NCI-H2107 treated with DMSO at 0.1 percent for 48 hours (cell line): ENCODE results near the gene TCAIM.

Source experiments
- DNase-seq: peaks from one replicate; lab custom pipeline; 2025; ENCODE audit not compliant: unreplicated experiment; lab: John Stamatoyannopoulos, UW

Gene TCAIM

DNA sequence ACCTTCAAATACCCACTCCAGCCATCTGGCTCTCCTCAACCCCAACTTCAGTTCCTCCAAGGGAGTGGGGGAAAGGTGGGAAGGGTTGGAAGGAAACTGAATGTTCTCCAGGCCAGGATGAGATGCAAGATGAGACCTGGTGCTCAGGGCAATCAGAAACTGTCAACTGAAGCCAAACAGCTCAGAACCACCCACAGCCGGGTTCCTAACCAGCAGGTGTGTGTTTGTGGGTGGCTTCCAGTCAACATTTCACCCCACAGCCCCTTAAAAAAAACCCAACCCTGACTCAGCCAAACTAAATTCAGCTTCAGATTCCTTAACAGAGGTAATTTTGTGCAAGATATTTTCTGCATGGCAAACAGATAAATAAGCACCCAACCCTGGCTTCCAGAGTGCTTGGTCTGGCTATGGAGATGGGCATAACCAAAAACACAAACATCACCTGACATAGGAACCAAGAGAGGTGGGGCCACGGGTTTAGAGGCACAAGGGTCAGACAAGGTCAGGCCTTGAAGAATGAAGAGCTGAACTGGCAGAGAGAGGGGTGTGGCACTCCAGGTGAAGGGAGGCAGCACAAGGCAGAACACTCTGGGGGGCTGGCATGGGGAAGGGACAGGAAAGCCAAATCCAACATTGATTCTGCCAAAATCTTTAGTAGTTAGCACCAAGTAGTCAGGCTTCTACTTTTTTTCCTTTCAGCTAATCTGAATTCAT is 104.2 kb downstream of the TCAIM start:
- no peak for DNase-seq

GRCh38 chr3:44444437-44444836 is 105.9 kb downstream of the TCAIM start:
- no peak for DNase-seq

DNA sequence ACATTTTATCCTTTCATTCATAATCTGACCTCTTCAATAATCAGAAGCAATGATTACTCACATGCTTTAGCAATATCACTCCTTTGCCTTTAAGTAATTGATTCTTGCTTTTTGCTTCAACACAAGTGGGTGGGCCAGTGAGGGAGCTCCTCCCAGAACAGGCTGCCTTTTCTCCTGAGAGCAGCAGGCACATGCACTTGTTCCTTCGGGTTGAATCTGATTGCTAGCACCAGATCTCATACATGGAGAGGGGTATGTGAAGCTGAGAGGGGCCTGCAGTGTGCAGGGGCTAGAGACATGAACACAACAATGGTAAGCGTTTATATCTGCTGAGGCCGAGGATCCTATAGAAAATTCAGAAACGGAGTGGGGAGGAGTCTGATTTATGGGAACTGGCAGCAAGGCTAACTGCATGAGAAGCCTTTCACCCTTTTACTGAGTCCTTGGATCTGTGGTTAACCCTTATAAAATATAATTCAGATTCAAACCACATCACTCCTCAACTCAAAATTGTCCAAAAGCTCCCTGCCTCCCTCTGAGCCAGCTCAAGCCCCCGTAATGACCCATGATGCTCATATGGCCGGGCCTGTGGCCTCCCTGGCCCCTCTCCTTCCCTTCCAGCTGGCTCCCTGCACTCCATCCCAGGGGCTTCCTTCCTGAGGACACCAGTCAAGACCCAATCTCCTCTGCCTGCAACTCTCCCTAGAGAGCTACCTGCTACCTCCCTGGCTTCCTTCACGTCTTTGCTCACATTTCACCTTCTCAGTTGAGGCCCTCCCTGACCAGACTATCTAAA is 106.5 kb downstream of the TCAIM start:
- no peak for DNase-seq

GRCh38 chr3:44445786-44446185 is 107.2 kb downstream of the TCAIM start:
- DNase-seq = no peak

GRCh38 chr3:44446929-44447328 is 108.4 kb downstream of the TCAIM start:
- no peak for DNase-seq

GRCh38 chr3:44451441-44451840 is 112.9 kb downstream of the TCAIM start:
- DNase-seq = no peak

DNA sequence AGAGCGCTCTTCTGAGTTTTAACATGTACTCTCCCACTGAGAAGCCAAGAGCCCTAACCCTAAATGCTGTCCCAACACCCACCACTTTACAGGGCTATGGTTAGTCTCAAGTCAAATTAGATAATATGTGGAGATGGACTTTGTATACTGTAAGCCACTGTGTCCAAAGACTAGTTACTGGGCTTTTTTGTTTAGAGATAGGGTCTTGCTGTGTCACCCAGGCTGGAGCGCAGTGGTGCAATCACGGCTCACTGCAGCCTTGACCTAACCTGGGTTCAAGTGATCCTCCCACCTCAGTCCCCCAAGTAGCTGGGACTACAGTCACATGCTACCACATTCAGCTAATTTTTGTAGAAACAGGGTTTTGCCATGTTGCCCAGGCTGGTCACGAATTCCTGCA is 115.7 kb downstream of the TCAIM start:
- DNase-seq = no peak

- no peak for DNase-seq
Measured at GRCh38 chr3:44455318-44455717, 116.8 kb downstream of the TCAIM start.
